CD4-positive, alpha-beta memory T cell (primary cell): ENCODE data around the gene DNMT3A. TPM values are rescaled to one million over a fixed set of nuclear protein-coding genes. Genes with fewer than 3 reads are reported as not detected.

Experiments
- CTCF ChIA-PET: fragments of 350-600 bp; sonication (Branson Sonifier 250); formaldehyde crosslinking; loops from one replicate; lab custom pipeline; 2021; ENCODE audit warnings: inconsistent platforms; ENCODE audit not compliant: partially characterized antibody; lab: Charles Lee
- POLR2A ChIA-PET: fragments of 350-600 bp; sonication (Branson Sonifier 250); formaldehyde crosslinking; loops from one replicate; lab custom pipeline; 2021; ENCODE audit not compliant: partially characterized antibody; lab: Charles Lee
- DNase-seq, 5 donors: peaks; one replicate each; pipeline versions ENCODE4 v3.0.0 to v3.0.0-alpha.2; 2020 to 2022; ENCODE audit warnings: mixed read lengths in 1 of 5
- H3K27ac ChIP-seq: one replicate; pipeline ENCODE4 v1.7.0; 2013; ENCODE audit warnings: low read depth, low read length
- H3K27me3 ChIP-seq: 2 replicates; pipeline ENCODE4 v1.7.0; 2013; ENCODE audit warnings: mild to moderate bottlenecking, low read length, moderate library complexity; ENCODE audit not compliant: insufficient read depth
- H3K36me3 ChIP-seq: 2 replicates; pipeline ENCODE4 v1.7.0; 2013; ENCODE audit warnings: mild to moderate bottlenecking, low read length, moderate library complexity; ENCODE audit not compliant: insufficient read depth
- H3K4me1 ChIP-seq: 2 replicates; pipeline ENCODE4 v1.7.0; 2013; ENCODE audit warnings: mild to moderate bottlenecking, low read length, moderate library complexity; ENCODE audit not compliant: insufficient read depth
- H3K4me3 ChIP-seq, 2 donors: one replicate each; pipeline ENCODE4 v1.7.0; 2013; ENCODE audit warnings: low read length in 2 of 2, mild to moderate bottlenecking in 1 of 2
- H3K9me3 ChIP-seq, 2 donors: one replicate each; pipeline ENCODE4 v1.7.0; 2013; ENCODE audit warnings: low read length in 2 of 2, control low read depth in 1 of 2; ENCODE audit not compliant: control insufficient read depth in 1 of 2
- H3K27ac Mint-ChIP-seq, 7 donors: one replicate each; pipeline ENCODE4 v1.8.0; 2020 to 2021; ENCODE audit warnings: mixed read lengths in 7 of 7, mild to moderate bottlenecking in 6 of 7, inconsistent platforms in 3 of 7, moderate library complexity in 3 of 7
- H3K27me3 Mint-ChIP-seq, 2 donors: one replicate each; pipeline ENCODE4 v1.8.0; 2020 to 2021; ENCODE audit warnings: mixed read lengths in 2 of 2
- H3K36me3 Mint-ChIP-seq, 2 donors: one replicate each; pipeline ENCODE4 v1.8.0; 2020 to 2021; ENCODE audit warnings: mixed read lengths in 2 of 2, inconsistent platforms in 1 of 2, mild to moderate bottlenecking in 1 of 2
- H3K4me1 Mint-ChIP-seq, 4 donors: one replicate each; pipeline ENCODE4 v1.8.0; 2020 to 2021; ENCODE audit warnings: mixed read lengths in 4 of 4, mild to moderate bottlenecking in 1 of 4
- H3K4me3 Mint-ChIP-seq, 8 donors: one replicate each; pipeline ENCODE4 v1.8.0; 2020 to 2021; ENCODE audit warnings: mixed read lengths in 8 of 8, mild to moderate bottlenecking in 7 of 8, moderate library complexity in 6 of 8, inconsistent platforms in 3 of 8
- H3K9me3 Mint-ChIP-seq, 8 donors: one replicate each; pipeline ENCODE4 v1.8.0; 2020 to 2021; ENCODE audit warnings: mixed read lengths in 8 of 8, mild to moderate bottlenecking in 5 of 8, inconsistent platforms in 3 of 8, moderate library complexity in 1 of 8
- intact Hi-C: fragments of 100-400 bp; cut with micrococcal nuclease; formaldehyde crosslinking; loops from one replicate; pipeline ENCODE4 v1.15.1; 2023
- polyA plus RNA-seq, 2 donors: library from polyadenylated mRNA; unstranded; fragments of 300-500 nt; fragmentation: Illumina TruSeq; gene quantifications; one replicate each; pipeline ENCODE4 v1.2.3, GENCODE V29; 2021
- total RNA-seq, 2 experiments: library from RNA; stranded (reverse); gene quantifications; one replicate each; pipeline ENCODE4 v1.2.3, GENCODE V29; 2021

DNMT3A gene
- total and polyA plus RNA-seq, 4 experiments from 2014 or later = 7.5 to 71.6 (median 38.4) TPM

DNA sequence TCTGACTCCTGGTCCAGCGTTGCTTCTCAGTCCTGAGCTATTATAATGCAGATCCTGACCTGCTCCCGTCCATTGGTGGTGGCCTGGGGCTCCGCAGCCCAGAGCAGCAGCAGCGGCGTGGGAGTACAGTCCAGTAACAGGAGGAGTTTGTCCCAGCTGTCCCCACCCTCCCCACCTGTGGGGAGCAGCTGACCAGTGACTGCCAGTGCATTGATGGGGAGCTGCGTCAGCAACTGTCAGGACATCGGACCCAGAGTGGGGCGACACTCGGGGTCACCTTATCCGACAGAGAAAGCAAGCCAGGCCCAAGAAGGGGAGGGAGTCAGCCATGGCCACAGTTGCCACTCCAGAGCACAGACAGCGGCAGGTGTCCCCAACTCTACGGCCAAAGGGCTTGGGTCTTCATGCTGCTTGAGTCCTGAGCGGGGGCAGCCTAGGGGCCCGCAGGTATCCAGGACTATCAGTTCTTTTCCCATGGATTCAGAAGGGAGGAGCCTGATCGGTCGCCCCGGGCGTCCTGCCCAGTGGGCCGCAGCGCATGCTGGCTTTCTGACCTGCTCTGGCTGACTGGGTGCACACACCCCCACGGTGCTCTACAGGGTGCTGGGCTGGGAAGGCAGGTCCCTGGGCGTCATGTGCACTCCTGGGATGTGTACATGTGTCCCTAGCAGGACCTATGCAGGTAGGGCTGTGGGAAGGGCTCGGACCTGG, 29.7 kb downstream of the DNMT3A start:
- Histone ChIP-seq H3K36me3 (peaks cover 21% of the 10 kb centered on the region), H3K4me3 (no peak overlapping the region), H3K4me1 (peaks cover 90% of the 10 kb centered on the region), H3K27ac (no peak overlapping the region), H3K9me3 (no peaks in the 10 kb centered on the region), H3K27me3 (no peaks in the 10 kb centered on the region)
- no peak for DNase-seq
- ChIA-PET CTCF (interaction anchor here (0.9 to 5.5 kb wide), 13 partner anchors 11 to 116 kb away, joined by 3 to 33 read pairs (median 6); no protein-coding TSS in a partner anchor), POLR2A (interaction anchor here (2.4 to 5.5 kb wide), 7 partner anchors 9 to 50 kb away, joined by 9 to 49 read pairs (median 36); no protein-coding TSS in a partner anchor)
- intact Hi-C loops = no loop called here
- Mint-ChIP-seq H3K4me3 (peak overlapping the region in 6 of 8 donors; percentile 29 to 90 (median 66)), H3K4me1 (peaks cover 32 to 88% (median 66%) of the 10 kb centered on the region in 4 donors), H3K9me3 (no peaks in the 10 kb centered on the region), H3K27ac (peak overlapping the region in 6 of 7 donors; percentile 35 to 80 (median 62)), H3K27me3 (no peaks in the 10 kb centered on the region), H3K36me3 (peaks cover 5 to 26% of the 10 kb centered on the region in 2 donors)

DNA sequence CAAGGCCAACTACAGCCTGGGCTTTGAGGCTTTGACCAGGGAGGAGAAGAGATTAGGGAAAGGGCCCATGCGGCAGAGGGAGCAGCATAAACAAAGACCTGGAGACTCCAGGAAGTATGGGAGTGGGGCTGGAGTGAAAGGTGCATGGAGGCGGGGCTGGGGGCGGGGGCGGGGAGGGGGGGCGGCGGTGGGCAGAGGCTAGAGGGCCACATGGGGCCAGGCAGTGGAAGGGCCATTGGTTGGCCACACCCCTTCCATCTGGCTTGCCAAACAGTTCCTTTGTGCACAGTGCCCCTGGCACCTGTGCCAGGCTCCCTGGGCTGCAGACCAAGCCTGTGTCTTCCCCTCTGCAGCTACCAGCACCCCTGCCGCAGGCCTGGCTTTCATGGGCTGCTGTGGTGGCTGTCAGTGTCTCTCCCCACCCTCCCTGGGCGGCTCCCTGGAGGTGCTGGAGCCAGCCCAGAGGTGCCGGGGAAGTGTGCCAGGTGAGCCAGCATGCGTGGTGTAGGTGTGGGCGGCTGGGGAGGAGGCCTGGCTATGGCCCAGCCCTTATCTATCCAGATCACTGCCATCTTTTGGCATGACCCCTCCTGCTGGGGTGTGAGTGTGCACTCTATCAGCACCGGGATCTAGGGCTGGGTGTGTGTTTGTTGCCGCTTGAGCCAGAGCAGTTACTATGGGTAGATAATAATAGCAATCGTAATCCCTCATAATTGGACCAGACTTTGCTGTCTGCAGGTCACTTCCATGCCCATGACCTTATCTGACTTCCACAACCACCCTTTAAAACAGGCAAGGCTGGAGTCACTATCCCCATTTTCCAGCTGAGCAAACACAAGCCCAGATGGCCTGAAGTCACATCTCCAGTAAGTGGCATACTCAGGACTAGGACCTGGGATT, 30.5 kb downstream of the DNMT3A start:
- Mint-ChIP-seq H3K4me1 (peaks cover 32 to 88% (median 64%) of the 10 kb centered on the region in 4 donors), H3K27ac (peak overlapping the region in 5 of 7 donors; percentile 35 to 80 (median 60)), H3K27me3 (no peaks in the 10 kb centered on the region), H3K9me3 (no peaks in the 10 kb centered on the region), H3K36me3 (peaks cover 5 to 34% of the 10 kb centered on the region in 2 donors), H3K4me3 (peak overlapping the region in 2 of 8 donors; percentile 20 to 49)
- H3K4me3 ChIP-seq = no peak overlapping the region
- no peak overlapping the region for H3K27ac ChIP-seq
- intact Hi-C loops = no loop called here
- H3K36me3 ChIP-seq = peaks cover 22% of the 10 kb centered on the region
- DNase-seq = no peak
- H3K9me3 ChIP-seq = no peaks in the 10 kb centered on the region
- CTCF ChIA-PET = interaction anchor here (0.6 to 5.5 kb wide), 5 partner anchors 32 to 65 kb away, joined by 3 to 33 read pairs (median 17); no protein-coding TSS in a partner anchor
- H3K27me3 ChIP-seq = no peaks in the 10 kb centered on the region
- POLR2A ChIA-PET = interaction anchor here (2.1 to 4.5 kb wide), 4 partner anchors 12 to 51 kb away, joined by 9 to 36 read pairs (median 19); no protein-coding TSS in a partner anchor
- H3K4me1 ChIP-seq = peaks cover 90% of the 10 kb centered on the region

DNA sequence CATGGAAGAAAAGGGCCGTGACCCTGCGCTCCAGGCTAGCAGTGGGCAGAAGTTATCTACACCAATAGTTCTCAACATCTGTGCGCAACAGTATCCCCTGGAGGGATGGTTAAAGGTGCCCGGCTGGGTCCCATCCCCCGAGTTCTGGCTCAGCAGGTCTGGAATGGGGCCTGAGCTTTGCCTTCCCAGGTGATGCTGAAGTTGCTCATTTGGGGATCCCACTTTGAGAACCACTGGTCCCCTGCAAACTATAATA, 31.1 kb downstream of the DNMT3A start:
- Histone ChIP-seq H3K27me3 (no peaks in the 10 kb centered on the region), H3K27ac (no peak overlapping the region), H3K9me3 (no peaks in the 10 kb centered on the region), H3K4me1 (peaks cover 90% of the 10 kb centered on the region), H3K36me3 (peaks cover 27% of the 10 kb centered on the region), H3K4me3 (no peak overlapping the region)
- ChIA-PET CTCF (interaction anchor here (2.0 to 3.6 kb wide), 4 partner anchors 13 to 66 kb away, joined by 9 to 22 read pairs (median 18); no protein-coding TSS in a partner anchor), POLR2A (interaction anchor here (2.0 to 3.0 kb wide), 4 partner anchors 16 to 37 kb away, joined by 5 to 15 read pairs (median 11); no protein-coding TSS in a partner anchor)
- H3K27me3 Mint-ChIP-seq = no peaks in the 10 kb centered on the region
- H3K4me3 Mint-ChIP-seq = peak overlapping the region in 1 of 8 donors; percentile 20
- no peaks in the 10 kb centered on the region for H3K9me3 Mint-ChIP-seq
- H3K27ac Mint-ChIP-seq = peak overlapping the region in 3 of 7 donors; percentile 51 to 64 (median 52)
- intact Hi-C loops = no loop called here
- H3K36me3 Mint-ChIP-seq = peaks cover 5 to 40% of the 10 kb centered on the region in 2 donors
- peaks cover 28 to 88% (median 64%) of the 10 kb centered on the region in 4 donors for H3K4me1 Mint-ChIP-seq
- DNase-seq = no peak

DNA sequence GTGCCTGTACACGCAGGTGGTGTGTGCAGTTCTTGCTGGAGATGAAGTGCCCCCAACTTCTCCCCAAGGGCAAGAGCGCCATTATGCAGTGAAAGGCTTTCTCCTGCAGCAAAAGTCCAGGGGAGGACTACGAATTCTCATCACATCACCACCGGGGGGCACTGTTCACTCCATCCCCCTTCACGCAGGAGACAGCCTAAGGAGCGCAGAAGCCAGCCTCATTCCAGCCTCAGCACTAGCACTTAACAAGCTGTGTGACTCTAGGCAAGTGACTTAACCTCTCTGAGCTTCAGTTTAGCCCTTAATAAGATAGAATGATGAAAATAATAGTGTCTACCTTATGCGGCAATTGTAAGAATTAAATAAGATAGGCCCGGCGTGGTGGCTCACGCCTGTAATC, 32.3 kb downstream of the DNMT3A start:
- peaks cover 9 to 50% of the 10 kb centered on the region in 2 donors for H3K36me3 Mint-ChIP-seq
- ChIA-PET CTCF (interaction anchor here (0.8 to 3.6 kb wide), 22 partner anchors 8 to 434 kb away, joined by 3 to 23 read pairs (median 4); no protein-coding TSS in a partner anchor), POLR2A (interaction anchor here (0.9 to 3.0 kb wide), 9 partner anchors 14 to 88 kb away, joined by 3 to 15 read pairs (median 5); no protein-coding TSS in a partner anchor)
- H3K27ac Mint-ChIP-seq = peak overlapping the region in 6 of 7 donors; percentile 55 to 88 (median 75)
- peak; percentile 53 to 60 (median 58) for DNase-seq
- H3K4me3 ChIP-seq = no peak overlapping the region
- H3K4me3 Mint-ChIP-seq = no peak overlapping the region
- H3K9me3 Mint-ChIP-seq = no peaks in the 10 kb centered on the region
- peaks cover 28% of the 10 kb centered on the region for H3K36me3 ChIP-seq
- H3K4me1 ChIP-seq = peaks cover 88% of the 10 kb centered on the region
- intact Hi-C loops = loop anchor here (1.0 kb wide), 3 partner anchors 33 to 213 kb away; no protein-coding TSS in a partner anchor
- H3K27me3 Mint-ChIP-seq = no peaks in the 10 kb centered on the region
- no peaks in the 10 kb centered on the region for H3K9me3 ChIP-seq
- peaks cover 33 to 90% (median 65%) of the 10 kb centered on the region in 4 donors for H3K4me1 Mint-ChIP-seq
- H3K27ac ChIP-seq = no peak overlapping the region
- no peaks in the 10 kb centered on the region for H3K27me3 ChIP-seq

DNA sequence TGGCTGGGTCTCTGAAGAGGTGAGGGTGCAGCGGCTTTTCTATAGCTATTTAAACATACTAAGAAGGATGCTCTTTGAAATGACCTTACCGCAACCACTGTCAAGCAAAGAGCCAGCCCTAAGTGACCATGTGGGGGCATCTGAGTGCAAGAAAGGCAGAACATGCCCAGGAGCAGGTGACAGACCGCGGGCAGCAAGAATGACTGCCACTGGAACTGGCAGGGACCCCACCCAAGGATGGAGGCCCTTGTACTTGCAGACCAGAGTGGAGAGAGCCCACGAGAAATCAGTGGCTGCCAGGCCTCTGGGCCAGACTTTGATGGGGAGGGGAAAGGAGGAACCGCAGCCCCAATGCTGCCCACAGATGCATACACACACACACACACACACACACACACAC, 33.1 kb downstream of the DNMT3A start:
- Mint-ChIP-seq H3K4me3 (peak overlapping the region in 1 of 8 donors; percentile 27), H3K27ac (peak overlapping the region in 5 of 7 donors; percentile 36 to 91 (median 57)), H3K4me1 (peaks cover 33 to 88% (median 66%) of the 10 kb centered on the region in 4 donors), H3K9me3 (no peaks in the 10 kb centered on the region), H3K27me3 (no peaks in the 10 kb centered on the region), H3K36me3 (peaks cover 12 to 54% of the 10 kb centered on the region in 2 donors)
- H3K27me3 ChIP-seq = no peaks in the 10 kb centered on the region
- CTCF ChIA-PET = interaction anchor here (0.9 to 3.6 kb wide), 17 partner anchors 7 to 68 kb away, joined by 3 to 23 read pairs (median 5); no protein-coding TSS in a partner anchor
- intact Hi-C loops = no loop called here
- POLR2A ChIA-PET = interaction anchor here (0.9 to 3.0 kb wide), 6 partner anchors 14 to 87 kb away, joined by 3 to 15 read pairs (median 8); no protein-coding TSS in a partner anchor
- peaks cover 34% of the 10 kb centered on the region for H3K36me3 ChIP-seq
- peaks cover 84% of the 10 kb centered on the region for H3K4me1 ChIP-seq
- no peak for DNase-seq
- H3K4me3 ChIP-seq = no peak overlapping the region
- no peak overlapping the region for H3K27ac ChIP-seq
- H3K9me3 ChIP-seq = no peaks in the 10 kb centered on the region

DNA sequence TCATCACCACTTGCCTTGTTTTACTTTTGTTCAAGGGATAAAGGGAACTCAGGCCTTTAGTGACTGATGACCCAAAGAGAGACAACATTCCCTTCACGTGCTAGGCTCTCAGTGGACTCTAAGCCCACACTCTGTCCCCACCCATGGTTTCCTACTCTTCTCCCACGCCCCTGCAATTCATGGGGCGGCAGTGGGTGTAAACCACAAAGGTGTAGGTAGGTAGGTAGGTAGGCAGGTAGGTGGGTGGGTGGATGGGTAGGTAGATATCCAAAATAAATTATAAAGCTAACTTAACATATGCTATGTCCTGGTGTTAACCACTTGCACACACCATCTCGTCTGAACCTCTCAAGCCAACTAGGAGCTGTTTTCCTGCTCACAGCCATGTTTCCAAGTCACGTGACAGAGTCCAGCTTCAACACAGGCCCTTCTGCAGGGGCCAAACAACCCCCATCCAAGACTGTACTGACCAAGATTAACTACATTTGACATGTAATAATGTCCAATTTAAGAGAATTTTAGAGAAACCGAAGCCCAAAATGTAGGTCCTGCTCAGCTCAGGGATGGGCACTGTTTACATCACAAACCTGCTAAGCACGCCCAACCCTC, 33.7 kb downstream of the DNMT3A start:
- peaks cover 34% of the 10 kb centered on the region for H3K36me3 ChIP-seq
- peaks cover 79% of the 10 kb centered on the region for H3K4me1 ChIP-seq
- H3K4me1 Mint-ChIP-seq = peaks cover 30 to 84% (median 62%) of the 10 kb centered on the region in 4 donors
- no peaks in the 10 kb centered on the region for H3K9me3 ChIP-seq
- no peak overlapping the region for H3K27ac ChIP-seq
- peaks cover 12 to 56% of the 10 kb centered on the region in 2 donors for H3K36me3 Mint-ChIP-seq
- intact Hi-C loops = no loop called here
- no peak overlapping the region for H3K4me3 Mint-ChIP-seq
- no peaks in the 10 kb centered on the region for H3K9me3 Mint-ChIP-seq
- DNase-seq = no peak
- H3K4me3 ChIP-seq = no peak overlapping the region
- CTCF ChIA-PET = interaction anchor here (1.0 to 3.6 kb wide), 14 partner anchors 13 to 68 kb away, joined by 3 to 23 read pairs (median 5); no protein-coding TSS in a partner anchor
- peak overlapping the region in 5 of 7 donors; percentile 63 to 92 (median 79) for H3K27ac Mint-ChIP-seq
- POLR2A ChIA-PET = interaction anchor here (0.9 to 3.0 kb wide), 2 partner anchors 22 to 54 kb away, joined by 3 to 15 read pairs; no protein-coding TSS in a partner anchor
- H3K27me3 Mint-ChIP-seq = no peaks in the 10 kb centered on the region
- no peaks in the 10 kb centered on the region for H3K27me3 ChIP-seq
